ENCODE data around the gene HEXB. TPM values are rescaled to one million over a fixed set of nuclear protein-coding genes. Genes with fewer than 3 reads are reported as not detected.

The HEXB gene
- total and polyA plus RNA-seq, 2 donors (not counting 3 experiments of a cell fraction or from before 2014, with no cell fraction given) = 128 to 182 TPM

DNA sequence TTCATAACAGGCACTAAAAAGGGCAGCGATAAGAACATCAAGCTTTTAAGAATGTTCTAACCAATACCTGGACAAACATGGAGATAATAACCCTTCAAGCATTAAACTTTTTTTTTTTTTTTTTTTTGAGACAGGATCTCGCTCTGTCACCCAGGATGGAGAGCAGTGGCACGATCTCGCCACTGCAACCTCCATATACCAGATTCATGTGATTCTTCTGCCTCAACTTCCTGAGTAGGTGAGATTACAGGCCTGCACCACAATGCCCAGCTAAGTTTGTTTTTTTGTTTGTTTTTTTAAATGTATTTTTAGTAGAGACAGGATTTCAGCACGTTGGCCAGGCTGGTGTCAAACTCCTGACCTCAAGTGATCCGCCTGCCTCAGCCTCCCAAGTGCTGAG lies 29.8 kb upstream of the HEXB start:
- TF ChIP-seq, protein P1, sequence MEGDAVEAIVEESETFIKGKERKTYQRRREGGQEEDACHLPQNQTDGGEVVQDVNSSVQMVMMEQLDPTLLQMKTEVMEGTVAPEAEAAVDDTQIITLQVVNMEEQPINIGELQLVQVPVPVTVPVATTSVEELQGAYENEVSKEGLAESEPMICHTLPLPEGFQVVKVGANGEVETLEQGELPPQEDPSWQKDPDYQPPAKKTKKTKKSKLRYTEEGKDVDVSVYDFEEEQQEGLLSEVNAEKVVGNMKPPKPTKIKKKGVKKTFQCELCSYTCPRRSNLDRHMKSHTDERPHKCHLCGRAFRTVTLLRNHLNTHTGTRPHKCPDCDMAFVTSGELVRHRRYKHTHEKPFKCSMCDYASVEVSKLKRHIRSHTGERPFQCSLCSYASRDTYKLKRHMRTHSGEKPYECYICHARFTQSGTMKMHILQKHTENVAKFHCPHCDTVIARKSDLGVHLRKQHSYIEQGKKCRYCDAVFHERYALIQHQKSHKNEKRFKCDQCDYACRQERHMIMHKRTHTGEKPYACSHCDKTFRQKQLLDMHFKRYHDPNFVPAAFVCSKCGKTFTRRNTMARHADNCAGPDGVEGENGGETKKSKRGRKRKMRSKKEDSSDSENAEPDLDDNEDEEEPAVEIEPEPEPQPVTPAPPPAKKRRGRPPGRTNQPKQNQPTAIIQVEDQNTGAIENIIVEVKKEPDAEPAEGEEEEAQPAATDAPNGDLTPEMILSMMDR (IDR thresholded peaks at IDR 0.05; ENCODE audit: extremely low read depth in 1 of 2, insufficient read depth in 1 of 2, low read depth in 1 of 2, low read length in 2 of 2) = no peak
- TF ChIP-seq FOS (IDR thresholded peaks at IDR 0.05; ENCODE audit: borderline replicate concordance, insufficient read depth, low read length) = no peak
- TF ChIP-seq JUN (IDR thresholded peaks at IDR 0.05; ENCODE audit: borderline replicate concordance, insufficient read depth, insufficient read length, low read depth) = no peak
- TF ChIP-seq EZH2 (IDR thresholded peaks at IDR 0.05; ENCODE audit: borderline replicate concordance, low read depth, low read length, severe bottlenecking) = no peak
- TF ChIP-seq POLR2AphosphoS5 (IDR thresholded peaks at IDR 0.05; ENCODE audit: insufficient read depth, low read depth, low read length) = no peak
- TF ChIP-seq GATA2 (IDR thresholded peaks at IDR 0.05; ENCODE audit: insufficient read depth, insufficient read length, low read depth, low read length) = no peak
- no peak for TF ChIP-seq MYC (IDR thresholded peaks at IDR 0.05; ENCODE audit: low read depth, low read length)
- TF ChIP-seq POLR2A (IDR thresholded peaks at IDR 0.05; ENCODE audit: low read depth, low read length) = no peak
- TF ChIP-seq, protein P2, sequence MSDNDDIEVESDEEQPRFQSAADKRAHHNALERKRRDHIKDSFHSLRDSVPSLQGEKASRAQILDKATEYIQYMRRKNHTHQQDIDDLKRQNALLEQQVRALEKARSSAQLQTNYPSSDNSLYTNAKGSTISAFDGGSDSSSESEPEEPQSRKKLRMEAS (IDR thresholded peaks at IDR 0.05; ENCODE audit: insufficient read depth, insufficient read length) = no peak
- Histone ChIP-seq H4K20me1 (replicated peaks; ENCODE audit: control insufficient read depth, extremely low read depth, insufficient read depth, low read length) (no peaks in the 10 kb centered on the region), H3K9ac (replicated peaks; ENCODE audit: extremely low read depth, insufficient read depth, low read length) (no peak overlapping the region), H3K27ac (ENCODE audit: insufficient read depth, low read depth, low read length) (no peak overlapping the region), H3K4me2 (ENCODE audit: insufficient read depth, low read length) (no peak overlapping the region), H3K9me3 (replicated peaks; ENCODE audit: control insufficient read depth, insufficient read depth, low read length) (no peaks in the 10 kb centered on the region), H3K27me3 (ENCODE audit: control insufficient read depth in 2 of 2, insufficient read depth in 2 of 2, low read length in 2 of 2) (no peaks in the 10 kb centered on the region), H3K9me1 (replicated peaks; ENCODE audit: control insufficient read depth, extremely low read depth, insufficient read depth, low read length) (no peaks in the 10 kb centered on the region), H2AFZ (ENCODE audit: low read depth, low read length) (no peak overlapping the region), H3K4me3 (replicated peaks in 1 of 3; ENCODE audit: insufficient read depth in 1 of 3, low read depth in 1 of 3, low read length in 3 of 3) (no peak overlapping the region), H3K4me1 (ENCODE audit: control insufficient read depth, extremely low read depth, insufficient read depth, low read length) (no peaks in the 10 kb centered on the region), H3K36me3 (ENCODE audit: control insufficient read depth in 2 of 2, extremely low read depth in 1 of 2, insufficient read depth in 2 of 2, low read length in 2 of 2) (no peaks in the 10 kb centered on the region), H3K79me2 (ENCODE audit: control insufficient read depth, insufficient read depth, low read length) (no peaks in the 10 kb centered on the region)
- CTCF ChIA-PET = interaction anchor here (1.6 kb wide), 1 partner anchor 753 kb away, joined by 4 read pairs; no protein-coding TSS in a partner anchor
- POLR2A ChIA-PET = no interaction called here
- intact Hi-C loops (cut with micrococcal nuclease) (no loop called here), dilution Hi-C loops (cut with MboI; ENCODE audit: extremely low pct_ligation_motif_present, low sequenced_read_pairs) (no loop called here)
- no TSS peak for BruUV-seq (replicated peaks)
- FAIRE-seq = no peak
- DNase-seq (ENCODE audit: low read depth, low spot score) = no peak
